SW 1271 (cell line): Measurements from ENCODE around the gene STARD7.
"Not testable (repeated sequence)": the region's sequence is repeated elsewhere in the genome, so short reads cannot be mapped to it uniquely, and the experiment has no call there.

Experiments used
- DNase-seq, 2 experiments: peaks; one replicate each; lab custom pipeline; 2025; lab: John Stamatoyannopoulos, UW

STARD7 gene

DNA sequence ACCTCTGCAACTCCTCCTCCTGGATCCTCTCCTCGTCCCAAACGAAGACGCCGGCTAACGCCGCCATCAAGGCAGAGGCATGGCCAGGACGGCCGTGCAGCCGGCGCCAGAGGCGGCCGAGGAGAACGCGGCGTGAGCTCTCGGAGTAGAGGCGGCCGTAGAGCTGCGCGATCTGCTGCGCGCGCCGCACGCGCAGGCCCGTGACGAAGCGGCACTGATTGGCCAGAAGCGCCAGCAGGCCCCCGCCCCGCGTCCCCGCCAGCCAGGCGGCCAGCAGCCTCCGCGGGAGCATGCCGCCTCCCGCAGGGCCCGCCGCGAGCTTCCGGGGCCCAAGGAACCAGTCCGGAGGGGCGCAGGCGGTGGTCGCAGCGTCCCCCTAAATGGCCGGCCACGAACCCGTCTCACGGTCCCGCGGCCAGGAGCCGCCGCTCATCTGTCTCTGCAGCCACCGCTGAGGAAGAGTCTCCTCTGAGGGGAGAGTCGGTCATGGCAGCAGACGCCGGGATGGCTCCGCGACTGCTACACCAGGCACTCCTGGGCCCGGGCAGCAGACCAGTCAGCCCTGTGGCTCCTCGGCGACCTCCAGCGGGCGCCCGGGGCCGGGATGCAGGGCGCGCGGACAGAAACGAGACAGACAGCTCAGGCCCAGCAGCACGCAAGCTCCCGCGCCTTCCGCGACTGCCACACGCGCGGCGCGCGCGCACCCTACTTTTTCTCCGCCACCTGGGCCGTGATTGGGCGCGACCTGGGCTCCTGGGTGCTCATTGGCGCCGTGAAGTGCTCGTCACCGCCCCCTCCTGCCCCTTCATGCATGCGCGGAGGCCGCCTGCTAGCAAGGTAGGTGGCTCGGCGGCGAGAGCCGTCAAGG is at the start of gene STARD7:
Gene STARD7, minus strand, starts transcription at position 685 of the 868 bp plus-strand sequence. Its CDS starts 393 bp downstream, at position 292.
- DNase-seq, result peak; percentile 93 to 97

- DNase-seq, result not testable (repeated sequence)
These were observed 49.1 kb upstream of the STARD7 start for GRCh38 chr2:96257744-96258143.

- DNase-seq, result no peak
These were observed 48.0 kb upstream of the STARD7 start for GRCh38 chr2:96256611-96257113.

DNA sequence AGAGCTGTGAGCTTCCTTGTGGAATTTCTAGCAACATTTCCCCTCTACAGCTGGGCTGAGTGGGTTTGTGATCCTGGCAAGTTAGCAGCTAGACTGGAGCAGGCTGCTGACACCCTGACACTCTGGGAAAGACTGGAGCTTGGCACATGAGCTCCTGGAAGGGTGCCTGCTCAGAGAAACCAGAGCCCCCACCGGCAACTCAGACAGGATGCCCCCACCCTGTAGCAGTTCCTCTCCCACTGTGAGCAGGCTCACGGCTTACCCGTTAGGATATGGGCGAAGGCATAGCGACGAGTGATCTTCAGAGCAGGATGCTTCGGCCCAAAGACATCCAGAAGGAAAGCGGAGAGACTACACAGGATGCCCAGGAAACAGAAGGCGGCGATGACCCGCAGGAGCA is 45.9 kb upstream of the STARD7 start:
- no peak for DNase-seq

GRCh38 chr2:96253006-96253405 is 44.4 kb upstream of the STARD7 start:
- no peak for DNase-seq

DNA sequence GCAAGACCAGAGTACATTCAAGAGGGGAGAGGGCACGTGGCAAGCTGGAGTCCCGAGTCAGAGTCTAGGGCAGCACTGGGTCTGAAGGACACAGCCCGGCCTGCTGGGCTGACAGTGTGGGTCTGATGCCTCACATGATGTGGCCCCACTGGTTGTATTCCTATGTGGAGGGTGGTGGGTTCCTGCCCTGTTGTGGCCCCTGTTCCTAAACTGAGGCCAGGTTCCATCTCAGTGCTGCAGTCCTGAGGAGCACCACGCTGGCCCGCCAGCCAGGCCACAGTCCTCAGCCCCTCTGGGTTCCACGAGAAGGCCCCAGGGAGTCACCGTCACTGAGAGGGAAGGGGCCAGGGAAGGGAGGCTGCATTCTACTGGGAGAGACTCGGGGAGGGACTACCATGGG is 43.9 kb upstream of the STARD7 start:
- DNase-seq, result no peak

DNA sequence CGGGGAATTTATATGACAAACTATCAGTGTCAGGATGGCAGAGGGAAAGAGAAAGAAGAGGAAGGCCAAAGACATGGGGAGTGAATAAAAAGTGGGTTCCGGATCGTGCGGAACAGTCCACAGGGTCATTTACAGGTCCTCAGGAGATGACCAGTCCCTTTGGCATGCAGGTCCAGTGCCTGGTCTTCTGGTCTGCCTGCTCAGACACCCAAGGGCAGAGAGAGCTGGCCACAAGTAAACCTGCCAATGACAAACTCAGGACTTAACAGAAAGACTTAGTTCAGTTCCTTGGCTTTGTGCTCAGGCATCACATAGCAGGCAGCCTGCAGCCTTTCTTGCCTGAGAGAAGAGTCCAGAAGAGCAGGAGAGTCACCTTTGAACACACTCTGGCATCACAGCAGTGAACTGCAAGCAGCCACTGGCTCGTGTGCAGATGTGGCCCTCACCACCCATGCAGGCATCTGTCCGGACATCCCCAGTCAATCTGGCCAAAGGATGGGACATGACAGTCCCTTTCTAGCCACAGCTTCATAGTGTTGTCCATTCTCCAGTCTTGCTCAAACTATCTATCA is 43.2 kb upstream of the STARD7 start:
- peak; percentile 66 to 89 for DNase-seq

GRCh38 chr2:96250188-96250587 is 41.6 kb upstream of the STARD7 start:
- no peak for DNase-seq

DNA sequence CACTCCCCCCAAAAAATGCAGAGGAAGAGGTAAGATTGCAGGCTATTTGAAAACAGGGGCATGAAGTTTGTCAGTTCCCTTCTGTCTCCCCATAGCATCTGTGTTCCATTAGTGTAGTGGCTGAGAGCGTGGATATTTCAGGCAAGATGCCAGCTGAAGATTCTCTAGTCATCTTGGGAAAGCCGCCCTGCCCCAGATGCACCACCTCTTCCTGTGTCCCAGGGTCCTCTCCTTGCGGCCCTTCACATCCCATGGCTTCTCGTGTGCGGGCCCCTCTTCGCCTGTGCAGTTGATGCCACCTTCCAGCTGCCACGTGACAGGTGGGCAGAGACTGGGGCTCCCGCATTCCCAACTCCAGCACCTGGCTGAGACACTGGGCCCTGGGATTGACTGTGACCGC is 41.0 kb upstream of the STARD7 start:
- no peak for DNase-seq

- no peak for DNase-seq
These were observed 40.0 kb upstream of the STARD7 start for GRCh38 chr2:96248624-96249023.

DNA sequence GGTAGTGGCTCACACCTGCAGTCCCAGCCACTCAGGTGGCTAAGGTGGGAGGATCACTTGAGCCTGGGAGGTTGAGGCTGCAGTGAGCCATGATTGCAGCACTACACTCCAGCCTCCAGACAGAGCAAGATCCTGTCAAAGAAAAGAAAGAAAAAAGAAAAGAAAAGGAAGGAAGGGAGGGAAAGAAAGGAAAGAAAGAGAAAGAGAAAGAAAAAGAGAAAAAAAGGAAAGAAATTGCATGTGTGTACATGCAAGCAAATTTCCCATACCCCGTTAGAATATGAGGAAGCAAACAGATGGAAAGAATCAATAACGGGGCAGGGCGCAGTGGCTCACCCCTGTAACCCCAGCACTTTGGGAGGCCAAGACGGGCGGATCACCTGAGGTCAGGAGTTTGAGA is 39.3 kb upstream of the STARD7 start:
- DNase-seq, result no peak

DNA sequence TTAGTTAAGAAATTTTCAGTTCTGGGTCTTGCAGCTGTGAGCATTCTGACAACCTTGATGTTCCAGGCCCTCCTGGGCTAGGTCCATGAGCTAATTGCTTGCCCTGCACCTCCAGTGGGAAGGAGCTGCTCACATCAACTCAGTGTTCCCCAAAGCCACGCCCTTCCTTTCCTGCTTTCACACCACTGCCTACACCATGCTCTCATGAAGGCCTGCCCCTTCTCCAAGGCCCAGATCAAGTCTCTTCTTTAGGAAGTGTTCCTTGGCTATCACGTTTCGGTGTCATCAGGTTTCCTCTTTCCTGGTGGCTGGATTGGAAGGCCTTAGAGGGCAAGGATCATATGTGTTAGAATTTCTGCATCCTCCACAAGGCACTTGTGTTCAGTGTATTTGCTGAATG is 38.4 kb upstream of the STARD7 start:
- DNase-seq, result no peak

GRCh38 chr2:96245609-96246390 is 37.2 kb upstream of the STARD7 start:
- DNase-seq, result no peak

- no peak for DNase-seq
These were observed 35.2 kb upstream of the STARD7 start for GRCh38 chr2:96243843-96244242.

GRCh38 chr2:96241900-96242611 is 33.4 kb upstream of the STARD7 start:
- DNase-seq, result no peak

DNA sequence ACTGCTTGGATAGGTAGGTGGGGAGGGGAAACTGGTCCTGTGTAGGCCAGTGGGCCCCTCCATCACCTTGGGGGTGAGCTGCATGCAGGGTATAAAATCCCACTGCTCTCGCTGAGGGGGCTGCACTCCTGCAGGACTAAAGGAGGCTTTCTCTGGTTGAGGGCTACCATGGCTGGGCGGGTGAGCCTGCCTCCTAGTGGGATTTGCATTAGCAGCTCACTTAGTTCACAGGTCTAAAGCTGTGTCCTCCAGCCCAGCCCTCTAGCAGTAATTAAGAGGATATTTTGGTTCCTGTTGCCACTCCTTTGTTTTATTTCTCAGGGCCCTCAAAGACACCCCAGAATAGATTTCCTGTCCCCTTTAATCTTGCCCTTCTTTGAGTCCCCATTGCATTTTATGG is 32.6 kb upstream of the STARD7 start:
- DNase-seq, result no peak

DNA sequence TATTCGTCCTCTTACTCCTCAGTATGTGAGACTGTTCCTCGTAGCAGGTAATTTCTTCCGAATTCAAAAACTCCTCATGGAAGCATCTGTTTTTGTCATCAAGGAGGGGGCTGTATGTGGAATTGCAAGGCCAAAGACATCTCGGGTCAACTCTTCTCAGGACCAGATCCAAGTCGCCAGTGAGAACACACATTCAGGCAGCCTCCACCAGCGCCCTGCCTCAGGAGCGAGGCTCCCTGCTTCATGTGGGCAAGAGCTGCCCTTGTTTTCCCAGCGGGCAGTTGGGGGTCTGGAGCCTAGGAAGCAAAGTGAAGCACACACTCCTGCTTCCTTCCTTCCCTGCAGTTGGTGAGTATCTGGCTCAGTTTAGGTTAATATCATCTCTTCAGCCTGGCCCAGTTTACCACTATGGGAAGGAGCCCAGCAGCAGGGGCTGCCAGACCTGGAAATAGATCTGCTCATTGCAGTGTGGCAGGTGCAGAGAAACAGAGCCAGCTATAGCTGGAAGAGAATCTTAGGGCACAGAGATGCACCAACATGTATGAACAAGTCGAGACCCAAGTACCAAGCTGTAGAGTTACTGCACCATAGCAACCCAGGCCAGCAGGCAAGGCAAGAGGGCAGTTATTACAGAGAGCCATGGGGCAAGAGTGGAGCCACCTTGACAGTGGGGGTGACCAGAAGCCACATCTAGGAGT is 31.9 kb upstream of the STARD7 start:
- no peak for DNase-seq

DNA sequence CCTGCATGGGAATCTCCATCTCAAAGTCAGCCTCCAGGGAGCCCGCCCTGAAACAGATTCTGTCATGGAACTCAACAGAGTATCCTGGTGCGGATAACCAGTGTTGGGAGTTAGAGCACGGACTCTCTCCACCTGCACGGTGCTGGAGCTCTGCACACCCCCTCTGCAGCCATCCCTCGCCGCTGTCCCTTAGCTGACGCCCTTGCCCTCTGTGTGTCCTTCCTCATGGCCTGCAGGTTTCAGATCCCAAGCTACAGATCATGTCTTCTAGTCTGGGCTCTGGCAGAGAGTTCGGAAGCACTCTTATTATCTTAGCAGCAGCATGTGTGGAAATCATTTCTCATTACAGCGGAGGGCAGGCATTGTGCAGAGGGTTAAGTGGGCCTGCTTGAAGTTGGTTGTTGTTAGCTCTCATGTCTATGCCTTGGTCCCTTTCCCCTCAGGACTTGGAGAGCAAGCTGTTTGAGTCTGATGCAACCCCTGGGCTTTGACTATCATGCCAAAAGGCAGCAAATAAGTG is 31.2 kb upstream of the STARD7 start:
- DNase-seq, result no peak

GRCh38 chr2:96239091-96239490 is 30.5 kb upstream of the STARD7 start:
- DNase-seq, result no peak

DNA sequence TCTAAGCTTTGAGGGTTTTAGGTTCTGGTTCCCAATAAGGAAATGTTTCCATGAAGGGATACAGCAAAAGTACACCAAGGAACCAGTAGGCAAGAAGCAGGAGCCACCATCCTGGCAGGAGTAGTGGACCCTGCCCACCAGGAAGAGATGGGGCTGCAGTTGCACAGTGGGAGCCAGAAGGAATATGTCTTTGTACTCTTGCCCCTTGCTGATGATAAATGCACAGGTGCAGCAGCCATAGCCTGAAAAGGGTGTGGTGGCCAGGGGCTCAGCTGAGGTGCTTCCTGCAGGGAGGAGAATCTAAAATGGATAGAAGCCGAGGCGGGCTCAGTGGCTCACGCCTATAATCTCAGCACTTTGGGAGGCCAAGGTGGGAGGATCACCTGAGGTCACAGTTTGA is 29.6 kb upstream of the STARD7 start:
- DNase-seq, result no peak

GRCh38 chr2:96236882-96237281 is 28.3 kb upstream of the STARD7 start:
- no peak for DNase-seq
